IMR-90 (cell line): Measurements from ENCODE around the gene POU6F1. TPM values are rescaled to one million over a fixed set of nuclear protein-coding genes. Genes with fewer than 3 reads are reported as not detected.

ENCODE experiments used
- ATAC-seq: fragments of 200-7000 bp; cut with Tn5 transposase; 2 replicates; pipeline ENCODE4 v1.9.1; 2020; ENCODE audit warnings: low read depth, mild to moderate bottlenecking, moderate library complexity
- BruUV-seq: library from RNA; stranded (reverse); fragments of 400-500 nt; replicated peaks from 2 replicates; lab custom pipeline; 2021; lab: Mats Ljungman, UMichigan
- CTCF ChIA-PET: fragments of 300-600 bp; formaldehyde crosslinking; extraction: SDS; loops from one replicate; lab custom pipeline; 2021; ENCODE audit warnings: antibody characterized with exemption; lab: Yijun Ruan, JAX
- POLR2A ChIA-PET: fragments of 300-600 bp; sonication (Branson Sonifier 250); formaldehyde crosslinking; loops from one replicate; lab custom pipeline; 2022; ENCODE audit warnings: antibody characterized with exemption; ENCODE audit not compliant: unreplicated experiment; lab: Charles Lee
- DNase-seq: peaks from one replicate; pipeline ENCODE4 v3.0.0; 2013
- H2AFZ ChIP-seq: replicated peaks from 2 replicates; pipeline ENCODE3; 2013; ENCODE audit warnings: low read length, mild to moderate bottlenecking; ENCODE audit not compliant: poor library complexity
- H2AK5ac ChIP-seq: 2 replicates; pipeline ENCODE4 v1.6.1; 2013; ENCODE audit warnings: low read depth, low read length, inconsistent platforms
- H2AK9ac ChIP-seq: replicated peaks from 2 replicates; pipeline ENCODE3; 2013; ENCODE audit warnings: mild to moderate bottlenecking, low read depth, low read length, moderate library complexity; ENCODE audit not compliant: poor library complexity
- H2BK120ac ChIP-seq: 2 replicates; pipeline ENCODE4 v1.6.1; 2013; ENCODE audit warnings: low read depth, low read length, inconsistent platforms
- H2BK15ac ChIP-seq: 3 replicates; pipeline ENCODE4 v1.6.1; 2013; ENCODE audit warnings: low read depth, low read length, inconsistent platforms
- H2BK20ac ChIP-seq: 2 replicates; pipeline ENCODE4 v1.6.1; 2013; ENCODE audit warnings: low read depth, mild to moderate bottlenecking, inconsistent platforms, low read length, moderate library complexity
- H2BK5ac ChIP-seq: 2 replicates; pipeline ENCODE4 v1.6.1; 2013; ENCODE audit warnings: mild to moderate bottlenecking, low read depth, low read length, inconsistent platforms; ENCODE audit not compliant: poor library complexity, severe bottlenecking
- H3K14ac ChIP-seq: replicated peaks from 2 replicates; pipeline ENCODE4 v1.6.1; 2013; ENCODE audit warnings: low read depth, low read length, inconsistent platforms
- H3K18ac ChIP-seq: 2 replicates; pipeline ENCODE4 v1.6.1; 2013; ENCODE audit warnings: low read depth, low read length, control low read depth
- H3K23ac ChIP-seq: 2 replicates; pipeline ENCODE4 v1.6.1; 2013; ENCODE audit warnings: low read depth, low read length, inconsistent platforms
- H3K27ac ChIP-seq: 2 replicates; pipeline ENCODE4 v1.5.1; 2013; ENCODE audit warnings: mild to moderate bottlenecking, control low read depth, low read length; ENCODE audit not compliant: insufficient read depth
- H3K27me3 ChIP-seq: 2 replicates; pipeline ENCODE4 v1.6.1; 2013; ENCODE audit warnings: low read length; ENCODE audit not compliant: control insufficient read depth, insufficient read depth
- H3K36me3 ChIP-seq: 2 replicates; pipeline ENCODE4 v1.6.1; 2013; ENCODE audit warnings: low read length, mixed read lengths; ENCODE audit not compliant: control insufficient read depth, insufficient read depth
- H3K4ac ChIP-seq: 2 replicates; pipeline ENCODE4 v1.6.1; 2013; ENCODE audit warnings: low read depth, low read length, inconsistent platforms
- H3K4me1 ChIP-seq: 2 replicates; pipeline ENCODE4 v1.6.1; 2013; ENCODE audit warnings: low read length, mixed read lengths; ENCODE audit not compliant: control insufficient read depth, insufficient read depth
- H3K4me2 ChIP-seq: 2 replicates; pipeline ENCODE4 v1.6.1; 2013; ENCODE audit warnings: low read depth, mild to moderate bottlenecking, control low read depth, low read length, moderate library complexity
- H3K4me3 ChIP-seq: 2 replicates; pipeline ENCODE4 v1.5.1; 2013; ENCODE audit warnings: low read depth, mild to moderate bottlenecking, control low read depth, low read length, moderate library complexity; ENCODE audit not compliant: insufficient read depth
- H3K56ac ChIP-seq: 2 replicates; pipeline ENCODE4 v1.6.1; 2013; ENCODE audit warnings: low read length, inconsistent platforms; ENCODE audit not compliant: insufficient read depth; ENCODE audit errors: extremely low read depth
- H3K79me1 ChIP-seq, 2 experiments: 2 replicates each; pipeline ENCODE4 v1.6.1; 2013; ENCODE audit warnings: low read length in 2 of 2, inconsistent platforms in 1 of 2, low read depth in 1 of 2
- H3K9ac ChIP-seq: 2 replicates; pipeline ENCODE4 v1.6.1; 2013; ENCODE audit warnings: low read depth, low read length, control low read depth
- H3K9me1 ChIP-seq: 2 replicates; pipeline ENCODE4 v1.6.1; 2013; ENCODE audit warnings: low read length, inconsistent platforms; ENCODE audit not compliant: insufficient read depth
- H3K9me3 ChIP-seq: 2 replicates; pipeline ENCODE4 v1.6.1; 2013; ENCODE audit warnings: low read length; ENCODE audit not compliant: control insufficient read depth, insufficient read depth
- H4K20me1 ChIP-seq: 2 replicates; pipeline ENCODE4 v1.6.1; 2013; ENCODE audit warnings: low read length, inconsistent platforms; ENCODE audit not compliant: insufficient read depth
- H4K5ac ChIP-seq: 2 replicates; pipeline ENCODE4 v1.6.1; 2013; ENCODE audit warnings: mild to moderate bottlenecking, low read depth, low read length, control low read depth
- H4K8ac ChIP-seq, 2 experiments: 2 replicates each; pipeline ENCODE4 v1.6.1; 2013; ENCODE audit warnings: low read depth in 2 of 2, low read length in 2 of 2, control low read depth in 1 of 2, inconsistent platforms in 1 of 2
- H4K91ac ChIP-seq: 2 replicates; pipeline ENCODE4 v1.6.1; 2013; ENCODE audit warnings: low read depth, low read length, inconsistent platforms; ENCODE audit not compliant: insufficient read depth
- CEBPB ChIP-seq: IDR thresholded peaks from 2 replicates; pipeline ENCODE4 v1.6.1; 2012; ENCODE audit warnings: low read depth, low read length, improper control_type of control experiment
- CHD1 ChIP-seq: IDR thresholded peaks from 2 replicates; pipeline ENCODE4 v1.6.1; 2012; ENCODE audit warnings: low read depth, low read length, improper control_type of control experiment
- CTCF ChIP-seq: conservative IDR thresholded peaks from 2 replicates; pipeline ENCODE4 v1.5.1; 2012; ENCODE audit warnings: mild to moderate bottlenecking, low read depth, low read length, improper control_type of control experiment
- ELK1 ChIP-seq: fragments of 150-350 bp; IDR thresholded peaks from 2 replicates; pipeline ENCODE4 v1.6.1; 2016; ENCODE audit warnings: low read depth, mild to moderate bottlenecking, low read length, moderate library complexity, borderline replicate concordance
- MAZ ChIP-seq: IDR thresholded peaks from 2 replicates; pipeline ENCODE4 v1.6.1; 2012; ENCODE audit warnings: low read depth, mild to moderate bottlenecking, low read length, improper control_type of control experiment, moderate library complexity, borderline replicate concordance
- MXI1 ChIP-seq: IDR thresholded peaks from 2 replicates; pipeline ENCODE4 v1.6.1; 2012; ENCODE audit warnings: low read depth, mild to moderate bottlenecking, low read length, moderate library complexity, borderline replicate concordance
- NFE2L2 ChIP-seq: fragments of 150-350 bp; IDR thresholded peaks from 2 replicates; pipeline ENCODE4 v1.6.1; 2016; ENCODE audit warnings: low read depth, mild to moderate bottlenecking, low read length
- POLR2A ChIP-seq: IDR thresholded peaks from 2 replicates; pipeline ENCODE4 v1.6.1; 2012; ENCODE audit warnings: mild to moderate bottlenecking, low read depth, low read length
- RCOR1 ChIP-seq: IDR thresholded peaks from 2 replicates; pipeline ENCODE4 v1.6.1; 2012; ENCODE audit warnings: mild to moderate bottlenecking, low read length, improper control_type of control experiment; ENCODE audit not compliant: insufficient replicate concordance
- SMC3 ChIP-seq: fragments of 150-350 bp; IDR thresholded peaks from 2 replicates; pipeline ENCODE4 v1.6.1; 2016; ENCODE audit warnings: low read depth, mild to moderate bottlenecking, antibody characterized with exemption, low read length, moderate library complexity
- USF2 ChIP-seq: fragments of 150-350 bp; IDR thresholded peaks from 2 replicates; pipeline ENCODE4 v1.6.1; 2017; ENCODE audit warnings: mild to moderate bottlenecking, antibody characterized with exemption, low read length, low read depth
- WGBS, 2 experiments: methylation state at CpG; one replicate each; pipeline versions ENCODE4 v1.1.5 to v1.1.7; 2013; ENCODE audit warnings: missing lambda C conversion rate in 2 of 2; ENCODE audit not compliant: insufficient read length in 1 of 2; ENCODE audit errors: extremely low coverage in 2 of 2; 5-methylcytosine and 5-hydroxymethylcytosine counted together
- dilution Hi-C: fragments of 300-500 bp; cut with HindIII; formaldehyde crosslinking; loops from one replicate; pipeline ENCODE4 v1.14.3; 2018; ENCODE audit warnings: low sequenced_read_pairs; ENCODE audit not compliant: unreplicated experiment
- in situ Hi-C: fragments of 300-500 bp; cut with MboI; formaldehyde crosslinking; loops from 3 replicates; pipeline ENCODE4 v1.14.3; 2019; ENCODE audit warnings: low sequenced_read_pairs, inconsistent platforms, mixed read lengths
- intact Hi-C: fragments of 100-400 bp; cut with micrococcal nuclease; formaldehyde crosslinking; loops from 2 replicates; pipeline ENCODE4 v1.10.0; 2022
- polyA plus RNA-seq, 3 experiments: library from polyadenylated mRNA; depleted of rRNA; stranded (reverse); fragments of >200 nt; gene quantifications; 2 replicates each; pipeline ENCODE4 v1.2.3, GENCODE V29; 2012; ENCODE audit warnings: low replicate concordance in 1 of 3
- total RNA-seq: library from RNA; depleted of rRNA; stranded (reverse); fragments of >200 nt; gene quantifications from 2 replicates; pipeline ENCODE4 v1.2.3, GENCODE V29; 2012

The POU6F1 gene
- total and polyA plus RNA-seq, 2 of the 4 experiments (the other 2 are of a cell fraction), result 0.90 to 3.6 TPM

- no peak overlapping the region for H4K5ac ChIP-seq
- DNase-seq, result no peak
- H2BK15ac ChIP-seq, result no peak overlapping the region
- no peak overlapping the region for H2BK20ac ChIP-seq
- H4K8ac ChIP-seq, result no peak overlapping the region
- no peak overlapping the region for H3K14ac ChIP-seq
- ATAC-seq, result no peak
- no peak overlapping the region for H3K27ac ChIP-seq
- ChIA-PET CTCF (no interaction called here), POLR2A (no interaction called here)
- in situ Hi-C loops, result no loop called here
- peak overlapping the region; percentile 37 for H2AK9ac ChIP-seq
- TF ChIP-seq RCOR1 (no peak), USF2 (no peak), MAZ (no peak), MXI1 (no peak), CEBPB (no peak), SMC3 (no peak), ELK1 (no peak), CHD1 (no peak), POLR2A (no peak), NFE2L2 (no peak), CTCF (no peak)
- H3K4me3 ChIP-seq, result no peak overlapping the region
- 86% methylated on average over 6 of the region's 14 CpGs; no CpG with 5 or more reads in 1 of the 2 experiments for WGBS, 2 experiments
- H3K9me3 ChIP-seq, result no peaks in the 10 kb centered on the region
- H2AFZ ChIP-seq, result no peak overlapping the region
- BruUV-seq, result no TSS peak
- peaks cover 16% of the 10 kb centered on the region for H3K36me3 ChIP-seq
- H2BK120ac ChIP-seq, result no peak overlapping the region
- H3K23ac ChIP-seq, result no peak overlapping the region
- dilution Hi-C loops, result no loop called here
- H3K79me1 ChIP-seq, result no peaks in the 10 kb centered on the region
- no peak overlapping the region for H2BK5ac ChIP-seq
- 0 out of 2 replicates have a peak, but pooled peaks cover 2% of the 10 kb centered on the region for H3K9me1 ChIP-seq
- H3K27me3 ChIP-seq, result no peaks in the 10 kb centered on the region; the same call in 1 of the 2 replicates
- intact Hi-C loops, result no loop called here
- no peak overlapping the region for H3K4ac ChIP-seq
- H3K56ac ChIP-seq, result no peak overlapping the region
- no peak overlapping the region for H2AK5ac ChIP-seq
- H4K20me1 ChIP-seq, result no peaks in the 10 kb centered on the region
- no peak overlapping the region for H3K4me2 ChIP-seq
- no peak overlapping the region for H3K18ac ChIP-seq
- H4K91ac ChIP-seq, result no peak overlapping the region
- no peaks in the 10 kb centered on the region for H3K4me1 ChIP-seq
- no peak overlapping the region for H3K9ac ChIP-seq
Measured at GRCh38 chr12:51189790-51190355, 28.0 kb downstream of the POU6F1 start.
